Measurements from ENCODE around the gene ST6GAL1. TPM values are rescaled to one million over a fixed set of nuclear protein-coding genes. Genes with fewer than 3 reads are reported as not detected.

ST6GAL1 gene
- total RNA-seq, 1 experiment from 2014 or later, result 15.6 TPM

- no peak overlapping the region for H3K4me2 ChIP-seq (ENCODE audit: low read length)
- TF ChIP-seq POLR2A (IDR thresholded peaks at IDR 0.05; ENCODE audit: borderline replicate concordance, extremely low read depth, insufficient read depth, insufficient read length) (no peak), EZH2 (IDR thresholded peaks at IDR 0.05) (no peak), JUND (IDR thresholded peaks at IDR 0.05) (no peak), EZH2phosphoT487 (IDR thresholded peaks at IDR 0.05; ENCODE audit: borderline replicate concordance) (no peak), FOSL1 (IDR thresholded peaks at IDR 0.05; ENCODE audit: low read depth) (no peak), SRF (IDR thresholded peaks at IDR 0.05; ENCODE audit: low read depth) (no peak), TCF7L2 (IDR thresholded peaks at IDR 0.05; ENCODE audit: borderline replicate concordance, extremely low read depth, insufficient read depth, insufficient read length) (no peak), ELF1 (IDR thresholded peaks at IDR 0.05; ENCODE audit: borderline replicate concordance, low read depth) (no peak), EGR1 (IDR thresholded peaks at IDR 0.05; ENCODE audit: low read depth) (no peak), RAD21 (IDR thresholded peaks at IDR 0.05; ENCODE audit: low read depth) (no peak), MAX (IDR thresholded peaks at IDR 0.05) (no peak), SP1 (IDR thresholded peaks at IDR 0.05; ENCODE audit: low read depth) (no peak), CBX3 (IDR thresholded peaks at IDR 0.05; ENCODE audit: low read depth) (no peak), ZNF274 (IDR thresholded peaks at IDR 0.05; ENCODE audit: low read depth, low read length) (no peak), SIN3A (IDR thresholded peaks at IDR 0.05; ENCODE audit: low read depth) (no peak), YY1 (IDR thresholded peaks at IDR 0.05; ENCODE audit: extremely low read depth, insufficient replicate concordance, low read depth, low read length) (no peak)
- TF ChIP-seq, protein P1, sequence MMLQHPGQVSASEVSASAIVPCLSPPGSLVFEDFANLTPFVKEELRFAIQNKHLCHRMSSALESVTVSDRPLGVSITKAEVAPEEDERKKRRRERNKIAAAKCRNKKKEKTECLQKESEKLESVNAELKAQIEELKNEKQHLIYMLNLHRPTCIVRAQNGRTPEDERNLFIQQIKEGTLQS (IDR thresholded peaks at IDR 0.05), result no peak
- TF ChIP-seq, protein P2, sequence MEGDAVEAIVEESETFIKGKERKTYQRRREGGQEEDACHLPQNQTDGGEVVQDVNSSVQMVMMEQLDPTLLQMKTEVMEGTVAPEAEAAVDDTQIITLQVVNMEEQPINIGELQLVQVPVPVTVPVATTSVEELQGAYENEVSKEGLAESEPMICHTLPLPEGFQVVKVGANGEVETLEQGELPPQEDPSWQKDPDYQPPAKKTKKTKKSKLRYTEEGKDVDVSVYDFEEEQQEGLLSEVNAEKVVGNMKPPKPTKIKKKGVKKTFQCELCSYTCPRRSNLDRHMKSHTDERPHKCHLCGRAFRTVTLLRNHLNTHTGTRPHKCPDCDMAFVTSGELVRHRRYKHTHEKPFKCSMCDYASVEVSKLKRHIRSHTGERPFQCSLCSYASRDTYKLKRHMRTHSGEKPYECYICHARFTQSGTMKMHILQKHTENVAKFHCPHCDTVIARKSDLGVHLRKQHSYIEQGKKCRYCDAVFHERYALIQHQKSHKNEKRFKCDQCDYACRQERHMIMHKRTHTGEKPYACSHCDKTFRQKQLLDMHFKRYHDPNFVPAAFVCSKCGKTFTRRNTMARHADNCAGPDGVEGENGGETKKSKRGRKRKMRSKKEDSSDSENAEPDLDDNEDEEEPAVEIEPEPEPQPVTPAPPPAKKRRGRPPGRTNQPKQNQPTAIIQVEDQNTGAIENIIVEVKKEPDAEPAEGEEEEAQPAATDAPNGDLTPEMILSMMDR (IDR thresholded peaks at IDR 0.05 in 2 of 3, conservative IDR thresholded peaks at IDR 0.05 in 1 of 3; ENCODE audit: borderline replicate concordance in 1 of 3, insufficient read depth in 1 of 3, low read depth in 2 of 3, low read length in 2 of 3), result no peak
- TF ChIP-seq, protein P3, sequence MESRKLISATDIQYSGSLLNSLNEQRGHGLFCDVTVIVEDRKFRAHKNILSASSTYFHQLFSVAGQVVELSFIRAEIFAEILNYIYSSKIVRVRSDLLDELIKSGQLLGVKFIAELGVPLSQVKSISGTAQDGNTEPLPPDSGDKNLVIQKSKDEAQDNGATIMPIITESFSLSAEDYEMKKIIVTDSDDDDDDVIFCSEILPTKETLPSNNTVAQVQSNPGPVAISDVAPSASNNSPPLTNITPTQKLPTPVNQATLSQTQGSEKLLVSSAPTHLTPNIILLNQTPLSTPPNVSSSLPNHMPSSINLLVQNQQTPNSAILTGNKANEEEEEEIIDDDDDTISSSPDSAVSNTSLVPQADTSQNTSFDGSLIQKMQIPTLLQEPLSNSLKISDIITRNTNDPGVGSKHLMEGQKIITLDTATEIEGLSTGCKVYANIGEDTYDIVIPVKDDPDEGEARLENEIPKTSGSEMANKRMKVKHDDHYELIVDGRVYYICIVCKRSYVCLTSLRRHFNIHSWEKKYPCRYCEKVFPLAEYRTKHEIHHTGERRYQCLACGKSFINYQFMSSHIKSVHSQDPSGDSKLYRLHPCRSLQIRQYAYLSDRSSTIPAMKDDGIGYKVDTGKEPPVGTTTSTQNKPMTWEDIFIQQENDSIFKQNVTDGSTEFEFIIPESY (IDR thresholded peaks at IDR 0.05; ENCODE audit: extremely low read depth, insufficient replicate concordance, low read length), result no peak
- no peak overlapping the region for H3K27ac ChIP-seq (ENCODE audit: low read depth, low read length)
- DNase-seq (ENCODE audit: low read depth, low spot score) (no peak), ATAC-seq (no peak)
- H3K36me3 ChIP-seq (ENCODE audit: control insufficient read depth in 1 of 2, insufficient read depth in 2 of 2, low read length in 2 of 2), result no peaks in the 10 kb centered on the region
- H2AFZ ChIP-seq (ENCODE audit: low read depth, low read length, poor library complexity, severe bottlenecking), result no peak overlapping the region
- no peaks in the 10 kb centered on the region for H3K4me1 ChIP-seq (ENCODE audit: control insufficient read depth in 1 of 2, insufficient read depth in 2 of 2, low read length in 2 of 2)
- CTCF ChIA-PET, result no interaction called here
- H3K9me3 ChIP-seq (ENCODE audit: control insufficient read depth in 1 of 2, insufficient read depth in 1 of 2, low read depth in 1 of 2, low read length in 2 of 2), result no peaks in the 10 kb centered on the region
- BruUV-seq (replicated peaks), result no TSS peak
- POLR2A ChIA-PET, result interaction anchor here (0.5 kb wide), 1 partner anchor 31 kb away, joined by 5 read pairs; no protein-coding TSS in a partner anchor
- RAD21 ChIA-PET (ENCODE audit: low non-redundant PET in 1 of 2, low total read pairs in 2 of 2, uncharacterized antibody in 2 of 2, unreplicated experiment in 2 of 2), result no interaction called here
- no peak overlapping the region for H3K4me3 ChIP-seq (replicated peaks in 1 of 2; ENCODE audit: low read depth in 1 of 2, low read length in 2 of 2)
- intact Hi-C loops (cut with micrococcal nuclease), result no loop called here
- H3K79me2 ChIP-seq (ENCODE audit: insufficient read depth, low read length), result no peaks in the 10 kb centered on the region
- H4K20me1 ChIP-seq (ENCODE audit: insufficient read depth), result no peaks in the 10 kb centered on the region
- H3K9ac ChIP-seq (ENCODE audit: low read length), result no peak overlapping the region
- H3K27me3 ChIP-seq (ENCODE audit: insufficient read depth, low read length), result no peaks in the 10 kb centered on the region
- no peaks in the 10 kb centered on the region for H3K9me2 ChIP-seq (ENCODE audit: insufficient read depth)
Measured at GRCh38 chr3:186967686-186968085, 37.4 kb downstream of the ST6GAL1 start.

Data from HCT116 (cell line).